Measurements from ENCODE around the gene ABI3BP.

The ABI3BP gene

GRCh38 chr3:100972867-100973266 lies 20.4 kb downstream of the ABI3BP start:
- H3K36me3 ChIP-seq (ENCODE audit: insufficient read depth, low read length): no peaks in the 10 kb centered on the region
- no peaks in the 10 kb centered on the region for H3F3A ChIP-seq (ENCODE audit: low read depth)
- H3K4me3 ChIP-seq (ENCODE audit: low read length, poor library complexity, severe bottlenecking): no peak overlapping the region
- H2AFZ ChIP-seq (ENCODE audit: low read length): no peak overlapping the region
- TF ChIP-seq EZH2phosphoT487 (IDR thresholded peaks at IDR 0.05; ENCODE audit: borderline replicate concordance) (no peak), CTCF (conservative IDR thresholded peaks at IDR 0.05; ENCODE audit: low read length) (no peak)
- no peaks in the 10 kb centered on the region for H3K4me1 ChIP-seq (ENCODE audit: insufficient read depth, low read length, poor library complexity, severe bottlenecking)
- no peaks in the 10 kb centered on the region for H3K9me2 ChIP-seq (replicated peaks; ENCODE audit: low read depth, low read length)
- H3K4me2 ChIP-seq (ENCODE audit: low read depth, low read length, poor library complexity, severe bottlenecking): no peak overlapping the region
- no peaks in the 10 kb centered on the region for H3K79me2 ChIP-seq (ENCODE audit: insufficient read depth, low read length)
- no peaks in the 10 kb centered on the region for H4K20me1 ChIP-seq (ENCODE audit: insufficient read depth, low read length, poor library complexity, severe bottlenecking)
- H3K27me3 ChIP-seq (ENCODE audit: insufficient read depth, low read length, poor library complexity, severe bottlenecking): no peaks in the 10 kb centered on the region
- H3K9me3 ChIP-seq (ENCODE audit: insufficient read depth, low read depth, low read length): no peaks in the 10 kb centered on the region
- no peak overlapping the region for H3K9ac ChIP-seq (ENCODE audit: low read depth, low read length, poor library complexity, severe bottlenecking)

GRCh38 chr3:100972301-100972844 lies 20.8 kb downstream of the ABI3BP start:
- Histone ChIP-seq H3K27me3 (ENCODE audit: insufficient read depth, low read length, poor library complexity, severe bottlenecking) (no peaks in the 10 kb centered on the region), H3K79me2 (ENCODE audit: insufficient read depth, low read length) (no peaks in the 10 kb centered on the region), H3K9ac (ENCODE audit: low read depth, low read length, poor library complexity, severe bottlenecking) (no peak overlapping the region), H3K9me2 (replicated peaks; ENCODE audit: low read depth, low read length) (no peaks in the 10 kb centered on the region), H4K20me1 (ENCODE audit: insufficient read depth, low read length, poor library complexity, severe bottlenecking) (no peaks in the 10 kb centered on the region), H3F3A (ENCODE audit: low read depth) (no peaks in the 10 kb centered on the region), H3K4me1 (ENCODE audit: insufficient read depth, low read length, poor library complexity, severe bottlenecking) (no peaks in the 10 kb centered on the region), H2AFZ (ENCODE audit: low read length) (no peak overlapping the region), H3K4me3 (ENCODE audit: low read length, poor library complexity, severe bottlenecking) (no peak overlapping the region), H3K36me3 (ENCODE audit: insufficient read depth, low read length) (no peaks in the 10 kb centered on the region), H3K9me3 (ENCODE audit: insufficient read depth, low read depth, low read length) (no peaks in the 10 kb centered on the region), H3K4me2 (ENCODE audit: low read depth, low read length, poor library complexity, severe bottlenecking) (no peak overlapping the region)
- TF ChIP-seq EZH2phosphoT487 (IDR thresholded peaks at IDR 0.05; ENCODE audit: borderline replicate concordance) (no peak), CTCF (conservative IDR thresholded peaks at IDR 0.05; ENCODE audit: low read length) (no peak)

- Histone ChIP-seq H3K36me3 (ENCODE audit: insufficient read depth, low read length) (no peaks in the 10 kb centered on the region), H3K4me2 (ENCODE audit: low read depth, low read length, poor library complexity, severe bottlenecking) (no peak overlapping the region), H4K20me1 (ENCODE audit: insufficient read depth, low read length, poor library complexity, severe bottlenecking) (no peaks in the 10 kb centered on the region), H3K4me1 (ENCODE audit: insufficient read depth, low read length, poor library complexity, severe bottlenecking) (no peaks in the 10 kb centered on the region), H3K9ac (ENCODE audit: low read depth, low read length, poor library complexity, severe bottlenecking) (no peak overlapping the region), H3K9me3 (ENCODE audit: insufficient read depth, low read depth, low read length) (no peaks in the 10 kb centered on the region), H3F3A (ENCODE audit: low read depth) (no peaks in the 10 kb centered on the region), H3K4me3 (ENCODE audit: low read length, poor library complexity, severe bottlenecking) (no peak overlapping the region), H3K79me2 (ENCODE audit: insufficient read depth, low read length) (no peaks in the 10 kb centered on the region), H3K27me3 (ENCODE audit: insufficient read depth, low read length, poor library complexity, severe bottlenecking) (no peaks in the 10 kb centered on the region), H3K9me2 (replicated peaks; ENCODE audit: low read depth, low read length) (no peaks in the 10 kb centered on the region), H2AFZ (ENCODE audit: low read length) (no peak overlapping the region)
- TF ChIP-seq CTCF (conservative IDR thresholded peaks at IDR 0.05; ENCODE audit: low read length): no peak
- TF ChIP-seq EZH2phosphoT487 (IDR thresholded peaks at IDR 0.05; ENCODE audit: borderline replicate concordance): no peak
These were observed 21.4 kb downstream of the ABI3BP start for GRCh38 chr3:100971798-100972197.

Data from Loucy (cell line).